Stimulated activated CD4-positive, alpha-beta T cell treated with anti-CD3 and anti-CD28 coated beads, TNF-alpha, amount 100 ng/mL, for 24 hours (primary cell): ENCODE measurements around the gene SLC35E1.
"Not testable (repeated sequence)": the region's sequence is repeated elsewhere in the genome, so short reads cannot be mapped to it uniquely, and the experiment has no call there.

ENCODE experiments used
- DNase-seq, 3 experiments: peaks; one replicate each; pipeline ENCODE4 v3.0.0-alpha.2; 2020; ENCODE audit warnings: low read depth in 3 of 3

SLC35E1 gene

DNA sequence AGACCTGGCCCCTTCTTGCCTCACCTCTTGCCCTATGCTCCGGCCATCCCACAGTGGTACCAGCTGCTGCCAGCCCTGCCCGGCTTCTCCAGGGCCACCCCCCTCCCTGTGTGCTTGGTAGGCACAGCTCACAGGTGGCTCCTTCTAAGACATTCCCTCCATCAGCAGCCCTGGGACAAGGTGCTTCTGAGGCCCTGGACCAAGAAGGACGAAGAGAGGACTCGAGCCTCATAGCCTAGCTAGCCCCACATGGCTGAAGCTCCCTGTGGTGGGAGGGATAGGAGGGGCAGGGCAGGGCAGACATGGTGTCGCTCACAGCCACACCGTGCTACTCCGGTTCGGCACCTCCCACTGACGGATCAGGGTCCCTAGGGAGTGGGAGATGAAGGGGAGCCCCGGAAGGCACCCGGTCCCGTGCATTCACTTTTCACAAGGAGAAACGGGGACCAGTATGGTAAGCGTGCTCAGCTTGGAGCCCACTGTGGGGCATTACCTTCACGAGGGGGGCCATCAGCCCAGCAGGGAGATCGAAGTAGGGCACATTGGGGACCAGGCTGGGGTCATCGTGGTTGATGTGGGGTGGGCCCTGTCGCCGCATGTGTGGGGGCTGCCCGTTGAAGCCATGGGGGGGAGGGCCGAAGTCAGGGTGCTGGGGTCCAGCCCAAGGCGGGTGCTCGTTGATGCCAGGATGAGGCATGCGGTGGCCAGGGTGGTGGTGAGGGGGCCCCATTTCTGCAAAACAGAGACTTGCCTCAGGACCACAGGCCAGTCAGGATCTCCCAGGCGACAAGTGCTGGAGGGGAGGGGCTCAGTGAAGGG lies 49.4 kb downstream of the SLC35E1 start:
- DNase-seq, result no peak

DNA sequence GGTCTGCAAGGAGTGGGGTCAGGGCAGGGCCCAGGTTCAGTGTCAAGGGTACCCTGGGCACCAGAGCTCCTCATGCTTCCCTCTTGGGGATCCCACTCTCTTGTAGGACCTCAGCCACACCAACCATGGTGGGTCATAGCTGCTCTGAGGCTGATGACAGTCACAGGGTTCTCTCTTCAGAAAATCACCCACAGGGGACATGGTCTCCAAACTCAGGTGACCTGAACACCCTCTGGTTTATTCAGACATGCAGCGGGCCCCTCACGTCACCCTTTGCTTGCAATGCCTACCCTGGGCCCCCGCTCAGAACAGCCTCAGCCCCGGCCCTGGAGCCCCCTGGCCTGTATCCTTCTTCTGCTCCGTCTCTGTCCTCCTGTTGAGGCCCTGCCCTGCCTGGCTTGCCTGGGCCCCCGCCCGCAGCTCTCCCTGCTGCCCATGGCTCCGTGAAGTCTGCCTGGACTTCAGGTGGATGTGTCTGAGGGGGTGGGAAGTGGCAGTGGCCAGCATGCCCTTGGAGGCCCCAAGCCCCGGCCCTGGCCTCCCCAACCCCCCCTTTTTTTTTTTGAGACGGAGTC lies 50.4 kb downstream of the SLC35E1 start:
- no peak for DNase-seq

DNA sequence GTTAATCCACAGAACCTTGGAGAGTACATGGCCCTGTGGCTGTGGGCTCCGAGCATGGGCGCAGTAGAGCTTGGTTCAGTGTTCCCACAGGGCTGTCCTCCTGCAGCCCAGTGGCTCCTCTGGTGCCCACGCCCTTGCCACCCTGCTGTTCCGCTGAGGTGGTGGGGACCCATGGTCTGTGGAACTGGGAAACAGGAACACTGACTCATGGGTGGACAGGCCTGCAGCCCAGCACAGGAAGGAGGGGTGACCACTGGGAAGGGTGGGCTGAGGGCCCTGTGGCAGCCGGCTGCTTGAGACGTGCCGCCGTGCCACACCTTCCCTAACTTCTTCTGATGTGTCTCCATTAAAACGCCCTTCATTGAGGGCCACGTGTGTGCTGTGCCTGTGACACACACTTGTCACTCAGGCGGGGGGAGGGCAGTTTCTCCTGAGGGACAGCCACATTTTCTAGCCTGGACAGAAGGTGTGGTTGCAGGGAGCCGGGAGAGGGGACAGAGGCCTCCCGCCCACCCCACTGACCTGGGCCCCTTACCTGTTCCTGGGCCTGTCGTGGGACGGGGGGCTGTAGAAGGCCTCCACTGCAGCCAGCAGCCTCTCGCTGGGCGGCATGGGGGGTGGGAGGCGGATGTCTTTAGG lies 51.1 kb downstream of the SLC35E1 start:
- no peak for DNase-seq

DNA sequence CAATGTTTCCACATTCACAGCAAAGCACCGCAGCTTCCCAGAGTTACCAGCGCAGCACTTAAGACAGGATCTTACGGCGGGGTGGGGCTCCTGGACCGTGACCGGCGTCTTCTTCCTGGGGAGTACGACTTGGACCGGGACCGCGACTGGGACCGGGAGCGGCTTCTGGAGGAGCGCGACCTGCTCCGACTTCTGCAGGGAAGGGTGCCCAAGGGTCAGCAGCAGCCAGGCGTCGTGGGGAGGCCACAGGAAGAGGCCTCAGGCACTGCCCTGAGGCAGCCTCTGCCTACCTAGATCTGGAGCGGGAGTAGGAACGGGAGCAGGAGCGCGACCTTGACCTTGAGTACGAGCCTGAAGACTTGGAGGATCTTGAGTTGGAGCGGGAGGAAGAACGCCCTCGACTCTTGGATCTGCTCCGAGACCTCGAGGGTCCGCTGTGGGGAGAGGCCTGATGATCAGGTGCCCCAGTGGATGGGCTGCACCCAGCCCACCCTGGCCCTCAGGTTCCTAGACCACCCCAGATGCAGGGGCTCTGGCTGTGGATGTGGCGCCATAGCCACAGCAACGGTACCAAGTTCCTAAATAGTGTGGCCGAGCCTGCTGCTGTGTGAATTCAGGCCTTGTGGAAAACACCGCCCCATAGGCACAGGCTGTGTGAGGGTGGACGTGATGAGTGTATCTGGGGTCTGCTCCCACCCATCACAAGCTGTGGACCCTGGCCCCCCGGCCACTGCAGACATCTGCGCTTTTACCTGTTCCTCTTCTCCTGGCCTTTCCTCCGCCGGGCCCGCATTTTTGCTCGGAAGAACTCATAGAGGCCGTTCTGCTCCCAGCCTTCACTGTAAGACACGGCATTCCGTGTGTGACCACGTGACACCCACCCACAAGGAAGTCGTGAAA lies 51.9 kb downstream of the SLC35E1 start:
- no peak for DNase-seq

DNA sequence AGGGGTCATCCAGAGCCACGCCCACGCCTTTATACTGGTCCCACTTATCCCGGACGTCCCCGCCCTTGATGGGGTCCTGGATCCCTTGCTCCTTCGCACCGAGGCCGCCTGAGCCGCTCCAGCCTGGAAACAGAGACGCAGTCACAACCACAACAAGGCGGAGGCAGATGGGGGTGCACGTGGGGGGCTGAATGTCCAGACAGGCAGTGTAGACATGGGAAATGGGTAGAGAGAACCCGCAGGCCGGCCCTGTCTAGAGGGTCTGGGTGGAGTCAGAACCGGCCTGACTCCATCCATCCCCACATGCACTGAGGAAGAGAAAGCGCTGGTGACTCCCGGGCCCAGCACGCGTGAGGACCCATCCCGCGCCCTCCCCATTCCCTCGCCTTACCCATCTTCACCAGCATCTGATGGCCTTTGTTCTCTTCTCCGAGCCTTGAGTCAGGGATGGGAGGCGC lies 53.0 kb downstream of the SLC35E1 start:
- DNase-seq, result no peak

DNA sequence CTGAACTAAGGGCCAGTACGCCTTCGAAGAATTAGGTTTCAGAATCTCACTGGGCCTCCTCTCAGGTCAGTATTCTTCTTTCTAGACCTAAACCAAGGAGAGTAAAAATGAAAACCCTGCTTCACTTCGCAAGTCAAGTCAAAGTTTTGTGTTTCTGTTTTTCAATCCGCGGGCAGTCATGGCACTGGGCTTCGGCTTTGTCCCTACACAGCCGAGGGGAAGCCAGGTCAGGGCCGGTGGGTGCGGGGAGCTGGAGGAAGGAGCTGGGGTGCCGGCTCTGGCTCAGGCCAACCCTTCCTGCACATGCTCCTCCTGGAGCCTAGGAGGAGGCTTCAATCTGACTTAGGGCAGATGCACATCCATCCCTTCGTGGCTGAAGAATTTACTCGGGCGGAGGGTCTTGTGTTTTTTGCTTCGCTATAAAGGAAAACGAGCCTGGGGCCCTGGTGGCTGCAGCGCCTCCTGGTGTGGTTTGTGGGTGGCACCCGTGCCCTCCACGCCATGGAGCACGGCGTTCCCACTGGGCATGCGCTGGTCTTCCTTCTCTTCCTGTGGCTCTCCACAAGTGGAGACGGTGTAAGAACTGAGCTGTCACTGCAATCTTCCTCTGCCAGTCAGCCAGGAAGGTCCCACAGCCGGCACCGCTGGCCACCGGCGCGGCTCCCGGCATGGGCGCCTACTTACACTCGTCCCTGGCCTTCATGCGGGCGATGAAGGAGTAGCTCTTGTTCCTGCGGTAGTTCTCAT lies 53.6 kb downstream of the SLC35E1 start:
- no peak for DNase-seq

DNA sequence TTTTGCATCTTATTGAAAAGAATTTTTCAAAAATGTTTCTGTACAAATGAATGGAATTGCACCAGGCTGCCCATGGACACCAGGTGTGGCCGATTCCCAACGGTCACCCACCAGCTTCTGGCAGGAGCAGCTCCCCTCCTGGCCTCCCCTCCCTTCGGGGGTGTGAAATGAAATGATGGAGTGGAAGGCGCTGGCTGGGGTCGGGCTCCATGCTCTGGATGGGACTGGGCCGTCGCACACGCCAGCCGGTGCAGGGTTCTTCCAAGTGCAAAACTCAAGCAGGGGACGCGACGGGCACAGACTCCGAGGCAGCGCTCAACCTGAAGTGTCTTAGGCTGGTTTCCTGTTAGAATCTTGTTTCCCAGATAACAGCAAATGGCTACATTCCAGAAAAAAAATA lies 54.2 kb downstream of the SLC35E1 start:
- DNase-seq, result no peak

DNA sequence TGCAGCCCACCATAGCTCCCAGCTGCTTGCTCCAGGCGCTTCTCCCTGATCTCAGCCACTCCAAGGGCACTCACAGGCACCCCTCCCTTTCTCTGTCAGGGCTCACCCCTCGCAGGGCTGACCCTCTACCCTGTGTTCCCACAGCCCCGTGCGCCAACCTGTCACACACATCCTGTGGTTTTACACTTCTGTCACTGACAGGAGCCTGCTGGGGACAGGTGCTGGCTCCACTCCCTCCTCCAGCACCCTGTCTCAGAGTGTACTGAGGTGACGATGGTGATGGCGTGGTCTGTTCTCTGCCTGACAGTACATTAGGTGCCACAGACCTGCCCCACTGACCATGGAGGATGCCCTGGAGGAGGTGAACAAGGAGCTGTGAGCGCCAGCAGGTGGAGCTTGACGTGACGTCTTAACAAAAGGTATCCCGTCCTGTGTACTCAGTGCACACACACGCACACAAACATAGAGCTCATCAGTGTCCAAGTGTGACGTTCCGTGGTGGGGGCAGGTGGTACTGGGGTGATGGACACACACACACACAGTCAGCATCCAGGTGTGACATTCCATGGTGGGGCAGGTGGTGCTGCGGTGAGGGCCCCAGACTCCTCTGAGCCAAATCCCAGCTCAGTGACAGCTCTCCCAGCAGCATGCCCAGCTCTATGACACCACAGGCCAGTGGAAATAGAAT lies 55.1 kb downstream of the SLC35E1 start:
- DNase-seq, result no peak

DNA sequence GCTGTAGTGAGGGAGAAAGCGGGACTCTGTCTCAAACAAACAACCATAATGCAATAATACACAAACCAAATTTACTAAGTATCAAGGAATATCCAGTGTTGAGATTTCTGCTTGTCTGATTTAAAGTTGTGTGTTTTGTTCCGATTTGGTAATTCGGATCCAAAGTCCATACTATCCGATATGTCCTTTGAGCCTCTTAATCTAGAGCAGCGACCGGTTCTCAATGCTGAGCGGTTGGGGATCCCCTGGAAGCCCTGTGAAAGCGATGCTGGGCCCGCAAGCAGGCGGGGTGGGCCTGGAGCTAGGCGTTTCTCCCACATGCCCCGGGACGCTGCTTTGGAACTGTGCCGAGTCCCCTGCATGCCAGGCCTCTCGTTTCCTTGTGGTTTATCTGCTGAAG lies 55.8 kb downstream of the SLC35E1 start:
- no peak for DNase-seq

DNA sequence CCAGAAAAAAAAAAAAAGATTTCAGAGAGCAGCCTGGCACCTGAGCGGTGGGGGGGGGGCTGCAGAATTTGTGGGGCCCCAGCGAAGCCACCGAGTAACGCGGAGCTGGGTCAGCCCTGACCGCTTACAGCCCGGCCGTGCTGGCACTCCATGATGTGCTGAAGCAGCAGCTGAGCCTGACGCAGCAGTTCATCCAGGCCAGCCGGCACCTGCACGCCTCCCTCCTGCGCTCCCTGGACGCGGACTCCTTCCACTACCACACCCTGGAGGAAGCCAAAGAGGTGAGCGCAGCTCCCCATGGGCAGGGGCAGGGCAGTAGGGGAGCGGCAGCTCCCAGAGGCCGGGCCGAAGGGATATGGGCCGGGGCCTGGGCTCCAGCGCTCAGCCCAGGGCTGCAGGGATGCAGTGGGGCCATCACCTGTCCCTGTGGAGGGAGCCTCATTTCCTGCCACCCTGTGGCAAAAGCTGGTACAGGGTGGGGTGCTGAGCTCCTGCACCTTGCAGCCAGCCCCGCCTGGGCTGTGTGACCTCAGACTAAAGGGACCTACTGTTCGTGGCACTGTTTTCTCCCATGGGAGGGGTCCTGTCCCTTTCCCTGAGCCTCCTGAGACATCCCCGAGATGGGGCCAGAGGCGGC lies 57.7 kb downstream of the SLC35E1 start:
- DNase-seq, result no peak

DNA sequence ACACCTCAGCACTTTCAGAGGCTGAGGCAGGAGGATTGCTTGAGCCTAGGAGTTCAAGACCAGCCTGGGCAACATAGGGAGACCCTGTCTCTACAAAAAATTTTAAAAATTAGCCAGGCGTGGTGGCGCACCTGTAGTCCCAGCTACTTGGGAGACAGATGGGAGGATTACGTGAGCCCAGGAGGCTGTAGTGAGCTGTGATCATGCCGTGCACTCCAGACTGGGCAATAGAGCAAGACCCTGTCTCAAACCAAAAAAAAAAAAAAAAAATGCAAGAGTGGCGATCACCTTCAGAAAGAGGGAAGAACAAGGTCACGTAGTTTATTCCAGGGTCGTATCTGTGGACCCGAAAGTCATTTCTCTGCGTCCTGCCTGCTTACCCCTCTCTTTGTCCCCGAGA lies 59.6 kb downstream of the SLC35E1 start:
- DNase-seq, result not testable (repeated sequence)

DNA sequence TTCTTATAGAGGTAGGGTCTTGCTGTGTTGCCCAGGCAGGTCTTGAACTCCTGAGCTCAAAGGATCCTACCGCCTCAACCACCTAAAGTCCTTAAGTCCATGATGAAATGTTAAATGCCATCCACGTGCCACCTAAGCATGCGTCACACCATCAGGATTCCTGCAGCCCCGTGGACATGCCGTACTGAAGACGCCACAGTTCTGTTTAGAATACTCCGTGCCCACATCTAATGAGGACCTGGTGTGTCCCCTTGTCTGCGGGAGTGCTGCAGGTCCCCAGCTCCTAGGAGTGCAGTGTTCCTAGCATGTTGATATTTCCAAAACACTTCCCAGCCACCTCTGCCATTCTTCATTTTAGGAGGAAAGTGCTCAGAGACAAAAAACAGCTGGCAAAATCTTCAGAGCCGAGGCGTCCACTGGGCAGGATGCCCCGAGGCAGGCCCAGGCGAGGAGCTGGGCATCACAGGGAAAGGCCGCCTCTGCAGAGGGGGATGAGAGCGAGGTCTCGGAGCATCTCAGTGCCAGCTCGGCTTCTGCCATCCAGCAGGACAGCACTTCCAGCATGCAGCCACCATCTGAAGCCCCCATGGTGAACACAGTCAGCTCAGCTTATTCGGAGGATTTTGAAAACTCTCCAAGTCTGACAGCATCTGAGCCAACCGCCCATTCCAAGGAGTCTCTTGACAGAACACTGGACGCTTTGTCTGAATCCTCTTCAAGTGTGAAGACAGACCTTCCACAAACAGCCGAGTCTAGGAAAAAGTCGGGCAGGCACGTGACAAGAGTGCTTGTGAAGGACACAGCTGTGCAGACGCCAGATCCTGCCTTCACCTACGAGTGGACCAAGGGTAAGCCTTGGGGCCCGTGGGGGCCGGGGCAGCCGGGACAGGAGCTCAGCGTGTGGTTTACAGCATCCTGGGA lies 62.8 kb downstream of the SLC35E1 start:
- no peak for DNase-seq

DNA sequence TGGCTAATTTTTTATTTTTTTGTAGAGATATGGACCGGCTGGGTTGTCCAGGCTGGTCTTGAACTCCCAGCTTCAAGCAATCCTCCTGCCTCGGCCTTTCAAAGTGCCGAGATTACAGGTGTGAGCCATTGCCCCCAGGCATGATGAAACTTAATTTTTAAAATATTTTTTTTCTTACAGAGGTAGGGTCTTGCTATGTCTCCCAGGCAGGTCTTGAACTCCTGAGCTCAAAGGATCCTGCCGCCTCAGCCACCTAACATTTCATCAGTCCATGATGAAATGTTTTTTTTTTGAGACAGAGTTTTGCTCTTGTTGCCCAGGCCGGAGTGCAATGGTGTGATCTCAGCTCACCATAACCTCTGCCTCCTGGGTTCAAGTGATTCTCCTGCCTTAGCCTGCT lies 63.7 kb downstream of the SLC35E1 start:
- no peak for DNase-seq

DNA sequence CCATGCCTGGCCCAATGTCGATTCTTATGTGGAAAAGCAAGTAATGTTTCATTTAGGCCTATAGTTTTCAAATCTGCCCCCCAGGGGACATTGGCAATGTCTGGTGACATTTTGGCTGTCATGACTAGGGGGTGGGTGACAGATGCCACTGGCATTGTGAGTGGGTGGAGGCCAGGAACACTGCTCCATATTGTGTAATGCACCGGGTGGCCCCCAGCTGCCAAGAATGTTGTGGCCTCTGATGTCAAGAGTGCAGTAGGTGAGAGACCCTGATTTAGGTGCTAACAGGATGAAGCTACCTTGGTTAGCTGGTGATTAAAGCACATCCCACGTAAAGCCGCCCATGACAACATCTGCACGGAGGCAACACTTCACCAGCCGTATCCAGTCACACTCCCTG lies 65.3 kb downstream of the SLC35E1 start:
- no peak for DNase-seq

DNA sequence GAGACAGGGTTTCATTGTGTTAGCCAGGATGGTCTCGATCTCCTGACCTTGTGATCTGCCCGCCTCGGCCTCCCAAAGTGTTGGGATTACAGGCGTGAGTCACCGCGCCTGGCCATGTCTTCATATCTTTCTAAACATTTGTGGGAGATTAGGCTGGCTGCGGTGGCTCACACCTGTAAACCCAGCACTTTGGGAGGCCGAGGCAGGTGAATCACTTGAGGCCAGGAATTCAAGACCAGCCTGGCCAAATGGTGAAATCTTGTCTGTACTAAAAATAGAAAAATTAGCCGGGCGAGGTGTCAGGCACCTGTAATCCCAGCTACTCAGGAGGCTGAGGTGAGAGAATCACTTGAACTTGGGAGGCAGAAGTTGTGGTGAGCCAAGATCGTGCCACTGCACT lies 66.1 kb downstream of the SLC35E1 start:
- not testable (repeated sequence) for DNase-seq

DNA sequence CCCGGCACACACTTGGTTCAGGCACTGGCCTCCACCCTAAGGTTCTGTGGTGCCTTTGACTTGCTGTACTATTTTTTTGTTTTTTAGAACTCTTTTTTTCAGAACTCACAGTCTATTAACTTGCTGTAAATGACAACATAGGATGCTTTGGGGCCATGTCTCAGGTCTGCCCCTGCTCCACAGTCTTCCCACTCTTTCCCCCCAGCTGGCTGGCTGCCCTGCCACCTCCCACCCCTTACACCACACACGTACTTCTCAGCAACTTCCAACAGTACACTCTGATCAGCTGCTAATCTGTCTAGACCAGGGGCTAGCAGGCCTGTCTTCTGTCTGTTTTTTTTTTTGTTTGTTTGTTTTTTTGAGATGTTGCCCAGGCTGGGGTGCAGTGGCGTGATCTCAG lies 67.9 kb downstream of the SLC35E1 start:
- DNase-seq, result no peak
